HG02623 (cell line): ENCODE results near the gene TACC2.
"Not testable (repeated sequence)": the region's sequence is repeated elsewhere in the genome, so short reads cannot be mapped to it uniquely, and the experiment has no call there.

Experiments
- ATAC-seq: cut with Tn5 transposase; IDR thresholded peaks from one replicate; pipeline ENCODE4 v1.9.1; 2021; ENCODE audit warnings: moderate library complexity; ENCODE audit not compliant: unreplicated experiment

The TACC2 gene

DNA sequence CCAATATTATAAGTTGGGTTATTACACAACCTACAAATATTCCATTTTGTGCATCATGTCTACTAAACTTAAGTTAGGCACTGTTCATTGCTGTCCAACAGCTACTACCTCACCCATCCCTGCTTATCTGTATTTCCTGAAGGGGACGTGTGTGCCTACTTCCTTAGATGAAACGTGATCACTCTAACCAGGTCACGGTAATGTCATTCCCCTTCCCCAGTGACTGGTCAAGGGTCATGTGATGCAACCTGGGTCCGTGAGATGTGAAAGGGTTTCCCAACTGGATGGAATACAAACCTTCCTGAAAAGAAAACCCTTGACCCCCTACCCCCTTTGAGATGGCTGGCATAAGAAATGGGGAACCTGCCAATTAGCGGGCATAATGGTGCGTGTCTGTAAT lies 12.4 kb upstream of the TACC2 start:
- no peak for ATAC-seq

DNA sequence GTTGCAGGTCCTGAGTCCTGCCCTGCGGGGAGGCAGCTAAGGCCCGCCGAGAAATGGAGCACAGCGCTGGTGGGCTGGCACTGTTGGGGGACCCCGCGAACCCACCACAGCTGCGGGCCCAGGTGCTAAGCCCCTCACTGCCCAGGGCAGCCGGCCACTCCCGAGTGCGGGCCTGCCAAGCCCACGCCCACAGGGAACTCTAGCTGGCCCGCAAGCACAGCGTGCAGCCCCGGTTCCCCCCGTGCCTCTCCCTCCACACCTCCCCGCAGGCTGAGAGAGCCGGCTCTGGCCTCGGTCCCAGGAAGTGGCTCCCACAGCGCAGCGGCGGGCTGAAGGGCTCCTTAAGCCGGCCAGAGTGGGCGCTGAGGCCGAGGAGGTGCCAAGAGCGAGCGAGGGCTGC lies 10.5 kb upstream of the TACC2 start:
- no peak for ATAC-seq

DNA sequence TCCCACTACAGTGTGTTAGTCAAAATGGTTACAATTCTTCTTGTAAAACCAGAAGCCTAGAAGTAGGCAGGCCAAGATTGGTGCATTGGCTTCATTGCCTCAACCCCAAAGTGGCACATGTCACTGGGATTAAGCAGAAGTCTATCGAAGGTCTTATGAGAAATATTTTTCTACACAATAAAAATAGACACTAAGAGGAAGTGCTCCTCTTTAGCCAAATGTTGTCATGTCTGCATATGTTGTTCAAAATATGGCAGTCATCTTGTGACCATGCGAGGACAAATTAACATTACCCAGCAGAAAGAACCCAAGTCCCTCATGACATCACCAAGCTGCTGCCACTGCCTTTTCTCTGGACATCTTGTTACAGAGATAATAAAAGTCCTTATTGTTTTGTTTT lies 7.6 kb upstream of the TACC2 start:
- no peak for ATAC-seq

DNA sequence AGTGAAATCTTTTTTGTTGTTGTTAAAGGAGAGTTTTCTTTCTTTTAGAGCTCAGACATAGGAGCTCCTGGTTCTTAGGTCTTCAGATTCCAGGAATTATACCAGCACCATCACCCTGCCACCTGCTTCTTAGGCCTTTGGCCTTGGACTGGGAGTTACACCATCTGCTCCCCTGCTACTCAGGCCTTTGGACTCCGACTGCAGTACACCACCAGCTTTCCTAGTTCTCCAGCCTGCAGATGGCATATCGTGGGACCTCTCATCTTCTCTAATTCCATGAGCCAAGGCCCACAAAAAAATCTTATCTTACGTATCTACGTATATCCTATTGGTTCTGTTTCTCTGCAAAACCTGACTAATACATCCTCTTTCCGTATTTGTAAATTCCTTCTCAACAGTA lies 5.1 kb upstream of the TACC2 start:
- ATAC-seq = no peak

DNA sequence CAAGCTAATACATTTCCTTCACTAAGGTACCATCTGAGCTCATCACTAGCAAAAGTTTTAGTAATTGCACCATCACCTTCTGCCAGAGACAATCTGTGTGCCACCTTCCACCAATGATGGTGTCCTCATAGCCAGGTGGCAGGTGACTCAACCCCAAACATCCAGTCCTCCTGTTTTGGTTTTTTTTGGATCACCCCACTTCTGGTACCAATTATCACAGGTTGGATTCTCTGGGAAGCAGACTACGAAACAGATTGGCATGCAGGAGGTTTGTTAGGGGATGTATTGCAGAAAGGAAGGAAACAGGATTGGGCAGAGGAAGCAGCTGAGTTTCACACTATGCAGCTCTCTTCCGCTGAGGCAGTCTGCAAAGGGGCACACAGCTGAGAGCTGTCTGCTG lies 4.5 kb upstream of the TACC2 start:
- no peak for ATAC-seq

DNA sequence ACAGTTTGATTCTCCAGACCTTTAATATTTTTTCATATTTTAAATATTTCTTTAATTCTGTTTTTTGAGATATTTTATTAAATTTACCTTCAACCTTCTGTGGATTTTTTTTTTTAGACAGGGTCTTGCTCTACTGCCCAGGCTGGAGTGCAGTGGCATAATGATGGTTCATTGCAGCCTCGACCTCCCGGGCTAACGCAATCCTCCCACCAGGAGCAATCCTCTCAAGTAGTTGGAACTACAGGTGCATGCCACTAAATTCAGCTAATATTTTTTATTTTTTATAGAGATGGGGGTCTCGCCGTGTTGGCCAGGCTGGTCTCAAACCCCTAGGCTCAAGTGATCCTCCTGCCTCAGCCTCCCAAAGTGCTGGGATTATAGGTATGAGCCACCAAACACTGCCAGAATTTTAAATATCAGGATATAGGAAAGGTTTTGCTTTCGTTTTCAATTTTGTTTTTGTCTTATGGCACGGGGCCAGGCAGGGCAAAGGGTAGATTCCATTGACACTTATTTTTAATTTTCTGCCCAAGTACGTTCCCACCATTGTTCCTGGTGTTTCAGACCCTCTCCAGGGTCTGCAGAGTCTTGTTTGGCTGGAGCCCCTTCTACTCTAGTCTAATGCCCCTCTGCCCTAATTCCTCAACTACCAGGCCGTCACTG lies 1.2 kb downstream of the TACC2 start:
- no peak for ATAC-seq

DNA sequence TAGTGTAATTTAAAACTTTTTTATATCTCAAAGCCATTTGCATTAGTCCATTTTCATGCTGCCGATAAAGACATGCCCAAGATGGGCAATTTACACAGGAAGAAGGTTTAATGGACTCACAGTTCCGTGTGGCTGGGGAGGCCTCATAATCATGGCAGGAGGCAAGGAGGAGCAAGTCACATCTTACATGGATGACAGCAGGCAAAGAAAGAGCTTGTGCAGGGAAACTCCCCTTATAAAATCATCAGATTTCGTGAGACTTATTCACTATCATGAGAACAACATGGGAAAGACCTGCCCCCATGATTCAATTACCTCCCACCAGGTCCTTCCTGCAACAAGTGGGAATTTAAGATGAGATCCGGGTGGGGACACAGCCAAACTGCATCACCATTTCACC lies 2.8 kb downstream of the TACC2 start:
- ATAC-seq = not testable (repeated sequence)

DNA sequence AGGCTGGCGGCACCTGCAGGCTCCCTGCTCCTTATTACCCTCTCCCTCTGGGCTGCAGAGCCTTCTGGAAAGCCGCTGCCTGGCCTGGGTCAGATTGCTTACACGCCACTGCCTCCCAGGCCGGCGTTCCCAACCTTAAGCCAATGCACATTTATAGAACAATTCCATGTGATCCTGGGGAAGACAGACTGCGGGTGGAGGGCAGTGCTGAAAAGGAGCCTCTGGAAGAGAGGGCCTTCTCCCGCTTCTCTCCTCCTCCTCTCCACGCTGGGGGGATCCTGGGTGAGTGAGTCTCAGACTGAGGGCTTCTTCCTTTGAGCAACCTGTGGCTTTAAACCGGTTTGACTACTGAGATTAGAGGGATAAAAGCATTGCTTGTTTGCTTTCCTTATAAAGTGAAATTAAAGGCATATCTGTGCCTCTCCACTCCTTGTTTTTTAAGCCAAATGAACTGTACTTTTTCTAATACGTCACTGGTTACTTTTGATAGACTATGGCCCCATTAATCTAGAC lies 5.5 kb downstream of the TACC2 start:
- no peak for ATAC-seq

DNA sequence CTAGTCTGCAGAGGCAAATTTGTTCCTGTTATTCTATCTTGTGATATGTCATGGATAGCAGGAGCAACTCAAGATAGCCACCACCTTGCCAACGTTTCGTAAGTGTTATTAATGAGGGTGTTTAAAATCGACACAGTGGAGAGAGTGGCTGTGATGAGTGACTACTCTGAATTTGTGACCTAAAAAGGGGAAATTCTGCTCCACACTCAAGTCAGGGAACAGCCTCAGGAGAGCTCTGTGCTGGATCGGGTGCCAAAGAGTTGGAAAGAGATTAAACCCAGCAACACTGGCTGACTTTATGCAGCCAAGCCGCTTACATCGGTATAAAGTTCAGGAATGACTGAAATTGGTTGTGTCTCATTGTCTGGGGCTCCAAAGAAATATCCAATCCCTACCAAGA lies 9.5 kb downstream of the TACC2 start:
- no peak for ATAC-seq

DNA sequence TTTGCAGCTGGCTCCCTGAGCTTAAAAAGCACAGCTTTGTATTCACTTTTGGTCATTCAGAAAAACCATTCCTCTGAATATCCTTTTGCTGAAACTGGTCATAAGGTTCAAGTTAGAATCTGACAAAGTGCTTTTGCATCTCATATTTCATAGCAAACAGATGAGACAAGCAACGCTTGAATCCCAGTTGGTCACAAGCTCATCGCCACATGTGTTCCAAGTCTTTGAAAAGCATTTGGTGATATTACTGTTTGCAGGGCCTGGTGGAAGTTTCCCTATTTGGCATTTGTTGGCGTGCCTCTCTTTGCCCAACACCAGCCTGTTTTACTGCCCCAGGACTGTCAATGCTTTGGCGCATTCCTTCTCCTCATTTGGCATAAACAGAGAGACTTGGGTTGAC lies 10.3 kb downstream of the TACC2 start:
- no peak for ATAC-seq

DNA sequence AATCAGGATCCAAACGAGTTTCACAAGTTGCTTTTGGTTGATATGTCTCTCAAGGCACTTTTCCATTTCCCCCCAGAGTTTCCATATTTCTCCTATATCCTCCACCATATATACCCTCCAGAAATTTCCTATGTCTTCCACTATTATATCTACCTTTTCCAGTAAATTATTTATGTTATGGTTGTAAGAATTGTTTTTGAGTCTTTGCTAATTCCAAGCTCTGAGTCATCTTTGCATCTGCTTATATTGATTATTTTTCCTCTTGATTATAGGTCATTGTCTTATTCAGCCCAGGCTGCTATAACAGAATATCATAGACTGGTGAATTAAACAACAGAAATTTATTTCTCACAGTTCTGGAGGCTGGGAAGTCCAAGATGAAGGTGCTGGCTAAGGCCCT lies 12.7 kb downstream of the TACC2 start:
- no peak for ATAC-seq

DNA sequence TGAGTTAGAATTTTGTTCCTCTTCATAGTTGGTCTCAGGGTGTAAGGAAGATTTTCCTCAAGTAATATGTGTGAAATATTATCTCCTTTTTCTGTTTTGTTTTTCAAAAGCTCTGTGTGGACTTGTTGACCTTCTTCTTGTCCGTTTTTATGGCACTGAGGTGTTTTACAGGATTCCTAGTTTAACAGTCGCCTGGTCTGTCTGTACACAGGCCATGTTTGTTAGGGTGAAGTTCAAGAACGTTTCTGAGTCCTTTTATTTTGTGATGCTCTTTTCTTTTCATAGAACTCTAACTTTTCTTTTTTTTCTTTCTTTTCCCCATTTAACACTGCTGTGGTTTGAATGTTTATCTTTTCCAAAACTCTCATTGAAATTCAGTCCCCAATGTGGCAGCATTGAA lies 18.5 kb downstream of the TACC2 start:
- ATAC-seq = no peak

DNA sequence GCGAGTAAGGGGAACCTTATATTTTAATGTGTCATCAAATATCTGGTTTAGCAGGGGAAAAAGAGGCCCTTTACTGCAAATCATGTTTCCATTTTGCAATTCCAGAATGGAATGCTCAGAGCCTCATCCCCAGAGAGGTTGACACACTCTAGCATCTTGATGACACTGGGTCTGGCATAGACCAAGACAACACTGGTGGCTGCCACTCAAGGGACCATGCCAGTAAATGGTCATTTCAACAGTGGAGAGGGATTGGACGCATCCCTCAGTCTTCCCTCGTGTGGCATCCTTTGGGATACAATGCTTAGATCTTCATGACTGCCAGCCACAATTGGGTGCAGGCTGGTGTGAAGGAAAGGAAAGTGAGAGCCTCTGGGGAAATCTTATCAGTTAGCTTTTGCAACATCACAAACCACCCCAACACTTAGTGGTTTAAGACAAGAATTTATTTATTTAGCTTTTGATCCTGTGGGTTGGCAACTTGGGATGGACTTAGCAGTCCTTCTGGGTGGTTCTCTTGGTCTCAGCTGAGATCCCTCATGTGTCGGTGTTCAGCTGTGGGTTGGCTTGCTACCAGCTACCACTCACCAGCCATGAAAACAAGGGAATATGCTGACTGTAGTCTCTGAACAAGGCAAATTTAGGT lies 21.6 kb downstream of the TACC2 start:
- no peak for ATAC-seq

DNA sequence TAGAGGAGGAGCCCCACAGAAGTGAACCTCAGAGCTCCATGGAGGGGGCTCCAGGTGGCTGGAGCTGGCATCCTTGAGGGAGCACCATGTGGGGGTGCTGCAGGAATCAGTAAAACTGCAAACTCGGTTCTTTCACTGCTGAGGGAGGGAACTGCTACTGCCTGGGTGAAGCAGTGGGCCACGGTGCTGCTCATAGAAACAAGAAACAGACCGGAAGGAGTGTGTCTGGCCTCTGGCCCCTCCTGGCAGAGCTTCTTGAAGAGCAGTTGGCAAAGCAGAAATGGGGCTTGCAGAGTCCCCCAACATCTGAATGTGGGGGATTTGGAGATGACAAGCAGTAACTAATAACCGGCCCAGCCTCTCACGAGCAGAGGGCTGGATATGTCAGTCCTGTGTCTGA lies 23.8 kb downstream of the TACC2 start:
- ATAC-seq = no peak

DNA sequence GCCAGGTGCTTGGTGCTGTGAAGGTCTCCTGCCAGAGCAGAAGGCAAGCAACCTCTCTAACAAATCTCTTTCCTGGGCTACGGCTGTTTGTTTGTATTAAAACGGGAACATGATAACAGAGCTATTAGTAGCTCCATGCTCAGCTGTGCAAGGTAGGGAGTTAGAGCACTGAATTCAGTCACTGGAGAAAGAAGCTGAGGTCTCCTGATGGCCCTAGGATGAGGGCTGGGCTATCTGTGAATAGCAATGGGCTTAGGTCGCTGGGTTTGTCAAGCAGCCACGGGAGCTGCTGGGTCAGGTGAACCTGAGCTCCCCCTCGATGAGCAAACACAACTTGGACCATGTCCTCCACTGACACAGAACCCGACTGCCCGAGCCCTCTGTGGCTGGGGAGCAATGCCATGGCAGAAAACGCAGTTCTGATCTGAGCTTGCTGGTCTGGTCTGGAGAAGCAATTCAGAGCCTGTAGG lies 24.4 kb downstream of the TACC2 start:
- ATAC-seq = no peak

DNA sequence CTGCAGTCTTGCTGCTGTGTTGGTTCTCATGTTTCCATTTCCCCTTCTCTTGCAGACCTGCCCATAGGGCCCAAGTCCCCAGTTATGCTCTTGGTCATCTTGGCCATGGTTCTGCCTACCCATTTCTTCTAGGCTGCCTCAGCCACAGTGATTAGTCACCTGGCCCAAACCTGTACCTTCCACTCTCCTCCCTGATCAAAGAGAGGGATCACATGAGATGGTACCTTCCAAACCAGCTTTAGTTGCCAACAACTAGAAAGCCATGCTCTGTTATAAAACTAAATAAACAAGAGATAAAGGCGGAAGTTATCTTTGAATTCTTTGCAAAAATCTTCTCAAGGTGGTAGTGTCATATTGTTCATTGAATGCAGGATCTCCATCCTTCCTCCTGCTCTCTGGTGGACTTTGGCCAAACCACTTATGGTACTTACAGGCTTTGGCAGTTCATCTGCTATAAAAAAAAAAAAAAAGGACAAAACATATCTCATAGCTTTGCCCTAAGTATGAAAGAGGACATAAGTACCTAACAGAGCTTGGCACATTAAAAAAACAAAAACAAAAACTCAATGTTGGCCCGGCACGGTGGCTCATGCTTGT lies 25.8 kb downstream of the TACC2 start:
- ATAC-seq = no peak

DNA sequence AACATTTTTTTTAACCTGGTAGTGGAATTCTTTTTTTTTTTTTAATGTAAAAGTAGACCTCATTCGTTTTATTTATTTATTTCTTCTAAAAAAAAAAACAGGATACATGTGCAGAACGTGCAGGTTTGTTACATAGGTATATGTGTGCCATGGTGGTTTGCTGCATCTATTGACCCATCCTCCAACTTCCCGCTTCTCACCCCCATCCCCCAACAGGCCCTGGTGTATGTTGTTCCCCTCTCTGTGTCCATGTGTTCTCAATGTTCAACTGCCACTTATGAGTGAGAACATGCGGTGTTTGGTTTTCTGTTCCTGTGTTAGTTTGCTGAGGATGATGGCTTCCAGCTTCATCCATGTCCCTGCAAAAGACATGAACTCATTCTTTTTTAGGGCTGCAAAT lies 29.0 kb downstream of the TACC2 start:
- not testable (repeated sequence) for ATAC-seq

DNA sequence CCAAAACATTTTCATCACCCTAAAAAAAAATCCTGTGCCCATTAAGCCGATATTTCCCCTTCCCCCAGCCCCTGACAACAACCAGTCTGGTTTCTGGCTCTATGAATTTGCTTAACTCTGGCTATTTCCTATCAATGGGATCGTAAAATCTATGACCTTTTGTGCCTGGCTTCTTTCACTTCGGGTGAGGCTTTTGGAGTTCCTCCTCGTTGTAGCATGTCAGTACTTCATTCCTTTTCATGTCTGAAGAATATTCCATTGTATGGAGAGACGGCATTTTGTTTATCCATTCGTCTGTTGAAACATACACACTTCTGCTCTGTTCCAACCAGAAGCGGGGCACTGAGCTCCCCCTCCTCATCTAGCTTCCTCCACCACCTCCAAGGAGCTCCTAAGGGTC lies 29.5 kb downstream of the TACC2 start:
- ATAC-seq = no peak

DNA sequence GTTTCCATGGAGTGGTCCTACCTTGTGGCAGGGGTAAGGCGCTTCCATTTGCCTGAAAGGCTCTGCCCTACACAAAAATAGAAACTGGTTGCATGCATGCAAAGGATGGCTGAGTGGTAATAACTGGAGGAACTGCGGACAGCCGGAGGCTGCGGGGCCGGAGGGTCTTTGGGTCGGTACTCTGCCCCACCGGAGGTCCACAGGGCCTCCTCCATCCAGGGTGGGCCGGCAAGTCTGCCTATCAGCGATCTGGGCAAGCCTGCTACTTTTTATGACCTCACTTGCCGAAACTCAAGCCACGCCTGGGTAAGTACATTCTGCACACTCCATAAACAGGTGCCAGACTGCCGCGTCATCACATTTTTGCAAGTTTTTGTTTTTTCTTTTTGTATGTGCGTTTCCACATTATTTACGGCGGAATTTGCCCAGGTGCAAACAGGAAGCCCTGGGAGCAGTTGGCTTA lies 30.0 kb downstream of the TACC2 start:
- ATAC-seq = no peak

DNA sequence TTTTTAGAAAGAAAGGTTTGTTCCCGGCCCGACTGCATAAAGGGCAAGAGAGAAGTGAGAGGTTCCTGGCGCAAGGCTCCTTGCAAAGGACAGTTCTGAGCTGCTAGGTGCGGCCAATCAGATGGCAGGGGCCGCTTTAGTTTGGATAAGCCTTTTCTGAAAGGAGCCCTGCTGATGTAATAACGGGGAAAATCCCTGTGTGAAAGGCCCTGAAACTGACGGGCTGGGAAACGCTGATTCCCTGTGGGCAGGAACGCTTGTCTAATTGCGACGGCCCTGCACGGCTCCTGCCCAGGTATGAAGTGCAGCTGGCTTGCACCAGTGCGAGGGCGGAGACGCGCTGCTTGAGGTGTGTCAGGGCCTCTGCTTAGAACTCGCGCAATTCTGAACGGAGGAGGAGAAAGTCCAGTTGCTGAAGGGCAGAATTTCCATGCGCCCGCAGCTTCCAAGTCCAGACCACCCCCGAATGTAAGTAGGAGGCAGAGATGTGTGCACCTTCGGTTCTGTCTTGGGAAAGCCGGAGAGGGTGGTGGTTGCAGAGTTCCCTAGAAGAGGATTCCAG lies 30.5 kb downstream of the TACC2 start:
- ATAC-seq = no peak

DNA sequence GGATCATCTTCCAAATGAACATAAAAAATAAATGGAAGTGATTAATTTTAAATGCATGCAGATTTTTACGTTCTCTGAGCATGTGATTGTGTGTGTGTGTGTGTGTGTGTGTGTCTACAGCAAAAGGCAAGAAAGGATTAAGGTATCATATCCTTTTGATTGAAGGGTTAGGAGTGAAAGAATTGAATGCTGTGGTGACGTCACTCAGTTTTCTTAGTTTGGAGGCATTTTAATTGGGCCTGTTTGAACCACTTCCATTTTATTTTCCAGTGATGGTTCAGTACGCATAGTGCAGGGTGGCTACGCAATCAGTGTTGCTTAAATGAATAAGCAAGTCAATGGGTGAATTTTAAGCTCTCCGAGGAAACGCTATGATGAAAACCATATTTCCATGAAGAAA lies 31.3 kb downstream of the TACC2 start:
- no peak for ATAC-seq

DNA sequence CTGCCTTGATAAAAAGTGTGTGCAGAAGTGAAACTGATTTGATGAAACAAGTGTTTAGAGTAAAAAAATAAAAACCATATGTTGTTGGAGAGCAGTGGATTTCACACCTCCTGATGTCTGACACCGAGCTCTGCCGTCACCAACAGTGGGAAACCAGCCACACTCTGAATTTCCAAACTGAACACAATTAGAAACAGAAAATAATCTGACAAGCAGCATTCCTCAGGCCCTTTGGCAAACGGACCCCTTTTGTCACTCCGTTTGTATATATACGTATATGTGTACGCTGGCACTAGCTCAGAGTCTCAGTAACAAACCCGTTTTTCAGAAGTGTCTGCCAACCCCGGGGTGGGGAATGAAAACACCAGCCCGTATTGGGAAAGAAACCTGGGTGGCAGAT lies 32.4 kb downstream of the TACC2 start:
- no peak for ATAC-seq
